GM21723 (cell line): ENCODE data around the gene SPEF2.
"Not testable (repeated sequence)": the region's sequence is repeated elsewhere in the genome, so short reads cannot be mapped to it uniquely, and the experiment has no call there.

Experiments
- ATAC-seq: cut with Tn5 transposase; IDR thresholded peaks from one replicate; pipeline ENCODE4 v1.9.1; 2021; ENCODE audit warnings: mild to moderate bottlenecking, moderate library complexity; ENCODE audit not compliant: unreplicated experiment

The SPEF2 gene

DNA sequence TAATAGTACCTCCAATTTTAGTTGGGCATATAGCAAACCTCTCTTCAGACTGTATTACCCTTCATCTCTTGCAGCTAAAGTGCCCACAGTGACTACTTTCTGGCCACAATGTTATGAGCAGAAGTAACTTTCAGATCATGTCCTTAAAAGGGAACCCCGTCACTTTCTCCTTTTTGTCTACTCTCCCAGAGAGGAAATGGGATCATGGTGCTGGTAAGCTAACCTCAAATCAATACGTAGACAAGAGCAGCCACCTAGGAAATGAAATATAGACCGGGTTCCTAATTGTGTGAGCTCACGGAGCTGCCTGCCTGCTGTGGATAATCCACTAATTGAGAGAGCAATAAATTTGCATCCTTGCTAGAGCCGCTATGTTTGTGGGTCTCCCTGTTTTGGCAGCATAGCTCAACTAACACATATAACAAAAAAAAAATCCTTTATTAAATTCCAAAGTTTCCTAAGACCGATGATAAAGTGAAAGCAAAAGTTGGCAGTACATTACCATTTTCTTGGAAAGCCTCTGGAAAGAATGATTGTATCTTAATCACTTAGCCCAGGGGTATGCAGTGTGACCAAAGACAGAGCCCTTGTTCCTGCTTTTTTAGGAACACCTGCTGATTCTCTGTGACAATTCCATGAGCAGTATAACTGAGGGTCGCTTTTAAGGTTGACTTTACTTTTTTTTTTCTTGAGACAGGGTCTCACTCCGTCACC lies 233.5 kb downstream of the SPEF2 start:
- no peak for ATAC-seq

DNA sequence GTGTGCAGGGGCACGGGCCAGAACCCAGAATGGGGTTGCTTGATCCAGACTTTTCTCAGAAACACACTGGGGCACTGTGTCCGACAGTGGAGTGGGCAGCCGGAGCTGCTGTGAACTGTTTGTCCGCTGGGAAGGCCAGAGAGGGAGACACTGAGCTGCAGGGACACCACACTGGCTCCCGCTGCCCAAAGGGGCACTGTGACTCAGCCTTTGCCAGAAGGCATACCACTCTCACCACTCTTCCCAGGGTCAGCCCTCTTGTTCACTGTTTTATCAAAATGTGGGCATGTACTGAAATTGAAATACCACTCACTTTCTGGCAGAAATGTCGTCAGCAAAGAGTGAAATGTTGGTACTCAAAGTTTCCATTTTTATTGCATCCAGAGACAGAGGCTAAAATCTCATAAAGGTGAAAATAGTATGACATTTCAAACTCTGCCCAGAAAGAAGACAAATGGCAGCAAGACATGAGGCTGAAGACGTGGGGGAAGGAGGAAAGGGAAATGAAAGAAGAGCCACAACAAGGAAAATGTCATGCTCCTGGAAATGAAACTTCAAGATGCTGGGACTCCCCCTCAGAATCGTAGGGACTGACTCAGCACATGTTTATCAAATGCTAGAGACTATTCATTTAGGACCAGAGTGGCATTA lies 234.5 kb downstream of the SPEF2 start:
- no peak for ATAC-seq

DNA sequence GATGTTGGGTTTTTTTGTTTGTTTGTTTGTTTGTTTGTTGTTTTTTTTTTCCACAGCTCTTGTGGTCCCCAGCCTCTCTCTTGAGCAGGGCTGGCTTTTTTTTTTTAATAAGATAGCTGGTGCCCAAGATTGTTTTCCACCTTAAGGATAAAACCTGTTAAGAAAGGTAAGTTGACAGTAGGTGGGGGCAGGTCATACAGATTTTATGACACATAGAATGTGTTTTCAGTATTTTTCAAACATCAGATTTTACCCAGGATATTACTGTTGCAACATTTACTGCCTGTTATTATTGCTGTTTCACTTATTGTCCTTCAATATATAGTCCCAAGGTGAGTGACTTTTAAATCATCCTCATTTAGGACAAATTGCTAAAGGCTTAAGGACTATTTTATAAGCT lies 235.1 kb downstream of the SPEF2 start:
- no peak for ATAC-seq

DNA sequence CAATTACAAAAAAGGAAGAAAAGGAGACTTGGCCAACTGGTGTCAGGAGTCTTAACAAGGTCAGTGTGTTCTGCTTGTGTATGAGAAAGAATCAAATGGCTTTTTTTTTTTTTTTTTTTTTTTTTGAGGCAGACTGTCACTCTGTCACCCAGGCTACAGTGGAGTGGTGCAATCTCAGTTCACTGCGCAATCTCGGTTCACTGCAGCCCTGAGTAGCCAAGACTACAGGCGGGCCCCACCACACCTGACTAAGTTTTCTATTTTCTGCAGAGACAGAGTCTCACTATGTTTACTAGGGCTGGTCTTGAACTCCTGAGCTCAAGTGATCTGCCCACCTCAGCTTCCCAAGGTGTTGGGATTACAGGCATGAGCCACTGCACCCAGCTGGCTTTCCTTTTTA lies 236.0 kb downstream of the SPEF2 start:
- no peak for ATAC-seq

DNA sequence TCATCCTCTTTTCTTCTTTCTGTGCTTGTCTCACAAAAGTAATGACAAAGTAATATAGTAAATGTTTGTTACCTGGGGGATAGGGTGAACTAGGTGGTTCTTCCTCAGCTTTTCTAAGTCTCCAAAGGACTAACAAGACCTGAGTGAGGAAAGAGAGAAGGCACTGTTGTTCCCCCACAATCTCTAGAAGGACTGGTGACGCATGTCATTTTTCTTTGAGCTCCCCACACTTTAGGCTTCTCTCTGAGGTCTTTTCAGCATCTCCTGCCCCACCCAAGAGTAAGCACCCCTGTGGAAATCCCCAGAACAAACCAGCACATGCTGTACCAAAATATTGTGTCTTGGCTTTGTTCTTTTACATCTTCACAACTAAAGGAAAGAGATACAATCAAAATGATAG lies 236.6 kb downstream of the SPEF2 start:
- ATAC-seq, result no peak

DNA sequence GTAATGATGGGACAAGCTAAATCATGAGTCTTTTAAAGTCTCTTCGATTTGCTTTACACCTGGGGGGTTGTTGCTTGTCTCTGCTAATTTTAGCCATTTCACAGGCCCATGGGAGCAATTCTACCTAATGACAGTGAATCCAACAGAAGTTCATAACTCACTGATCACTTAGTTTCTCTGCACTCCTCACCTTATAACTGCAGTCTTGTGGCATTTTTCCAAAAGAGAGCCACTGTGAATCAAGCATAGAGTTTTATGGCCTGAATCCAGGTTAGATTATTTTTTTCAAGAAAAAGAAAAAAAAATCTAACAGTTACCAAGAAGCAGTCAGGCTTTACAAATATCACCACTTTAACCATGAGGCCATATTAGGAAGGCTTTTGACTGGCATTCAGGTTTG lies 237.5 kb downstream of the SPEF2 start:
- ATAC-seq, result no peak

DNA sequence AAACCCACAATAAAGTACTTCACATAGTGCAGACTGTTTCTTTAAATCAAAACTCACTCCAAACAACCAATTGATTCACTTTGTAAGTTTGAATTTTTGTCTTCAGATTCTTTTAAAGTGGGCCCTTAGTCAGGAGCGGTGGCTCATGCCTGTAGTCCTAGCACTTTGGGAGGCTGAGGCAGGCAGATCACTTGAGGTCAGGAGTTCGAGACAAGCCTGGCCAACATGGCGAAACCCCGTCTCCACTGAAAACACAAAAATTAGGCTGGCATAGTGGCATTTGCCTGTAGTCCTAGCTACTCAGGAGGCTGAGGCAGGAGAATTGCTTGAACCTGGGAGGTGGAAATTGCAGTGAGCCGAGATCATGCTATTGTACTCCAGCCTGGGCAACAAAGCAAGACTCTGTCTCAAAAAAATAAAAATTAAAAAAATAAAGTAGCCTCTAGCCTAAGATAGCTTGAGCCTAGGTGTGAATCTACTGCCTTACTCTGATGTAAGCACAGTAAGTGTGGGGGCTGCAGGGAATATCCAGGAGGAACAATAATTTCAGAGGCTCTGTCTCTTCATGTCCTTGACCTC lies 238.6 kb downstream of the SPEF2 start:
- not testable (repeated sequence) for ATAC-seq

DNA sequence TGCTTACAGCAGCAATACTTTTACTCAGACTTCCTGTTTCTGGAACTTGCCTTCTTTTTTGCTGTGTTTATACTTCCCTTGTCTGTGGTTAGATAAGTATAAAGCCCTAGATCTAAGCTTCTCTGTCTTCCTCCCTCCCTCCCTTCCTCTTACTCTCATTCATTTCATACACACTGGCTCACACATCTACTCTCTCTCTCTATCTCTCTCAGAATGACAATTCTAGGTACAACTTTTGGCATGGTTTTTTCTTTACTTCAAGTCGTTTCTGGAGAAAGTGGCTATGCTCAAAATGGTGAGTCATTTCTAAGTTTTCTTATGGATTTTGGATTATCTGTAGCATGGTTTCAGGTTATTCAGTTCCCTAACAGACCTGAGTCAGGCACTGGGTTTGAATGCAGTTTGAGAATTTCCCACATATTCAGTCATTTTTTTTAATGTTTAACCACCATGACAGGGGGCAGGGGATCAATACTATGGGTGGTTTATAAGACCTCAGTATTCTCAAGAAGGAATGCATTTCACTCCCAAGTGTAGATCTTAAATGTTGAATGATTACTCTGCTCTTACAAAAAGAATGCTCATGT lies 239.2 kb downstream of the SPEF2 start, which contains the start of gene IL7R:
IL7R (plus strand) TSS at position 127 of the 587 bp plus-strand sequence; CDS start at position 214, 87 bp downstream.
- ATAC-seq, result no peak

DNA sequence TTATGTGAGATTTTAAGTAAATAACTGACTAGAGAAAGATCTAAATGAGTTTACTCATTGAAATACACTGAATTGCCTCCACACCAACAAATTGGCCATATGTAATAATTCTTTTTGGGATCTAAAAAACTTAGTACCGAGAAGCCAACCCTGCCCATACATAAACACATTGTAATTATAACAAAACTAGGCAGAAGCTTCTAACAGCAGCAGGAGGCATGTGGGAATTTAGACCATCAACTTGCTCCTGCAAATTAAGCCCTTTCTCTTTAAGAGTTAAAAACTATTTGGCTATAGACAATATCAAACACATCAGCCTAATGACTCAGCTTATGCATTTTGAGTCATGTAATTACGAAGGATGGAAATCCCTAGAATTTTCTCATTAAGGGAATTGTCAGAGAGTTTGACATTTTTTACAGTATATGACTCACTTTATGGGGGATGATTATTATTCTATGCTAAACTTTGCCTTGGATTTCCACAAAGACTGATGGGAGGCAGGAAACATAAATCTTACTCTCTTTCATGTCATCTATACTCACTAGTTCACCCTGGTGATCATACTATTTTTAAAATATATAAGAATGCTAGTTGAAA lies 240.0 kb downstream of the SPEF2 start:
- no peak for ATAC-seq

DNA sequence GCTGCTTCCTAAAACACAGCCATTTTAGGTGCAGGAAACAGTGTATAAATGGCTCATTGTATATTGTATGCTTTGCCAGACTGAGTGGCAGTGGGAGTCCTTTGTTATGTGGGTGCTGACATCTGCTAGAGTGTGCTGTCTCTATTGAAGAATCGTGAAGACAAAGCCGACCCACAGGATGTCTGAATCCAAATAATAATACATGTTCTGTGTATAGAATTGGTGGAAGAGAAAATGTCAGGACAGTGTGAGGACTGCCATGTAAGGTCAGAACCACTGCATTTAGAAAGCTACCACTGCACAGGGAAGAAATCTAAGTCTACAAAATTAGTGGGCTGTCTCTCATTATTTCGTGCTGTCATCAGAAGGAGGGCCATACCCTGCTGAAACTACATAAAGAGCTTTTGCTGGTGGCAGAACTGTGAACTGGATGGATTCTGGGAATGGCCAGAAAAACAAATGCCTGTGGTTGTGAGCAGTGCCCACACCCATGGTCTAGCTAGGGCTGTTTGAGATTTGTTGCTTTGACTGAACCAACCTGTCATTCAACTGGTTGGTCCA lies 241.5 kb downstream of the SPEF2 start:
- ATAC-seq, result no peak

DNA sequence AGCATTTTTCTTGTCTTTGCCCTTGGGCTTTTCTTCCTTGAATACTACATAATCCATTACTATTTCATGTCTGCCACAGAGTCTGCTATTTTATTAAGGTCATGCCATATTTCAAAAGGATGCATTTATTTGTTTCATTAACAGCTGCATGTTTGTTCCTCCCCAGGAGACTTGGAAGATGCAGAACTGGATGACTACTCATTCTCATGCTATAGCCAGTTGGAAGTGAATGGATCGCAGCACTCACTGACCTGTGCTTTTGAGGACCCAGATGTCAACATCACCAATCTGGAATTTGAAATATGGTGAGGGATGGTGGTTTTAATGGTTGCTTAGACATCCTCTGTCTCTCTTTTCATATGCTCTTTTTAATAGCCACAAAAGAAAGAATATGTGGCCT lies 243.0 kb downstream of the SPEF2 start:
- ATAC-seq, result no peak

DNA sequence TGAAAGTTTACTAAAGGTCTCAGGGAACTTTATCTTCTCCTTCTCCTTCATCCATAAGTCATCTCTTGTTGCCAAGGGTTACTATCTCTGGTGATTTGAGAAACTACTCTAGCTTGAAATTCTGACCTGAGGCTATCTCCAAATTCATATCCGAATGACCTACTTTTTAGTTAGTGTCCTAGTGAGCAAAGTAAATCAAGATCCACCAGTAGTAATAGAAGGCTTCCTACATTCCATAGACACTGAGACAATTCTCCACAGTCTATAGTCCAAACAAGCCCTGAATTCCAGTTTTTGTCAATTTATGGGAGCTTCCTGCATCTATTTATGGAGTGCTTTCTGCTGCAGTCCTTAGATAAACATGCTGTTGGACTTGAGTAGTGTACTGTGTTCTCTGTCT lies 244.1 kb downstream of the SPEF2 start:
- ATAC-seq, result no peak

DNA sequence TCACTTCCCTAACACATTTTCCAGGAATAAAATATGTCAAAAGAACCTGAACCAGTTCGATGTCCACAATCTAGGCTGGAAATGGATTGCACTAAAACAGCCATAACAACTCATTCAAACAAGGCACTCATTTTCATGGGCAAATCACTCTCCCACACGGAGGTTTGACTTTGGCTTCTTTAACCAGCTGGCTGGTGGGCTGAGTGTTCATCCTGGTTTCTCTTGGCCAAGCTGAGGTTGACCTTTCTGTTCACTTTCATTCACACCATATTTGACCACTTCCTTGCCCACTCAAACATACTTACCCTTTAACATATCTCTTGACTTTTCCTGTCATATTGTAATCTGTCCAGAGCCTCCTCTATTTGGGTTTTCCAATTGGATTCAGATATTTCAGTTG lies 244.5 kb downstream of the SPEF2 start:
- ATAC-seq, result no peak

DNA sequence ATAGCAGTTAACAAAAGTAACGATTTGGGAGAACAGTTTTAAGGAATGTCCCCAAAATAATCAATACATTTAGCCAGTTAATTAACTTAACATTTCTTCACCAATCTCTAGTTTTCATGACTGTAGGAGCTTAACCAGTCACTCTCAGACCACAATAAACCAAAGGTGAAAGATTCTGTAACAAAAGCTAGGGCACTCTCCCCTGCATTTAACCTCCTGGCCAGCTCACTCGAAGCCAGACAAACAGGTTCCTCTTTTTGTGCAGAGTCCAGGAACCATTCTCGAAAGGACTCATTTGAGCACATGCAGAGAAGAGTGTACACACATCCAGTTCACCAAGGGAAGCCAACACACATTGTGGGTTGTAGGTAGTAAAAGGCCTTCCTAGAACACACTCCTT lies 245.5 kb downstream of the SPEF2 start:
- no peak for ATAC-seq
